HG03108 (cell line): ENCODE results near the gene FTCD.
"Not testable (repeated sequence)": the region's sequence is repeated elsewhere in the genome, so short reads cannot be mapped to it uniquely, and the experiment has no call there.

Experiments used
- ATAC-seq: cut with Tn5 transposase; IDR thresholded peaks from one replicate; pipeline ENCODE4 v1.9.1; 2021; ENCODE audit warnings: moderate library complexity; ENCODE audit not compliant: unreplicated experiment

FTCD gene

DNA sequence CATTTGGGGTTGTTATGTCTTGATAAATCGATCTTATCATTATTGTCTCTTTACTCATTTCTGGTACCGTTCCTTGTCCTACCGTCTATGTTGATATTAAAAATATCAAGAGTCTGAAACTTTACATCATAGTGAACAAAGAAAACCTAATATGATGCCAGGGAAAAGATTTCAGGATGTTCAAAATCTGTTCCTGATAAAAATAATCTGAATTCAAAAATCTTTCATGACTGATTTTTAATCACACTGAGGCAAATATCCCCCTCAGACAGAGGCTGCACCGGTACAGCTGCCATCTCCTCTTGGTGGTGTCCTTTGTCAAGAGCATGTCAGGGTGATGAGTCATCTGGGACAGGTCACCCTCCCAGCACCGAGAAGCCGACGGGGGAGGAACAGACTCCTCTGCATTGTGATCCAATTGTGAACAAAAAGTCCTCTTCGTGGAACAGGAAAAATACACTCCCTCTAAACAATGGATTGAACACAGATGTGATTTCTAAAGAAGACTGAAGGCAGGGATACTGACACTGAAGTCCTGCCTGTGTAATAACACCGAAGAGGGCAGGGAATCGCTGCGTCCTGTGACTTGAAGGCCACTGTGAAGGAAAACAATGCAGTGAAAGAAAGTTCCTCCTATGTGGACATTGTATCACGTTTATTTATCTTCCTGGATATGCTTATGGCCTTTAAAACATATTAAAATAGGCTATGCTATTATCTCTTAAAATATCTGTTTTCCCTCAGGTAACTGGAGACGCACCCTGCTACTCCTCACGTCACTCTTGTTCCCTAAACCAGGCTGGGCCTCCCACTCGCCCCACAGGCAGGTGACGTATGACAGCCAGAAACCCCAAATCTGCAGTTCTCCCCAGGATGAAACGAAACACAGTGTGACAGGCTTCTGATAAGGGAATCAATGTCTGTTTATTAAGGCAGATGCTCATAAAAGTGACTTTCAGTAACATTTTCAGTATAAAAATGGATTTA is 33.1 kb upstream of the FTCD start:
- ATAC-seq, result no peak

DNA sequence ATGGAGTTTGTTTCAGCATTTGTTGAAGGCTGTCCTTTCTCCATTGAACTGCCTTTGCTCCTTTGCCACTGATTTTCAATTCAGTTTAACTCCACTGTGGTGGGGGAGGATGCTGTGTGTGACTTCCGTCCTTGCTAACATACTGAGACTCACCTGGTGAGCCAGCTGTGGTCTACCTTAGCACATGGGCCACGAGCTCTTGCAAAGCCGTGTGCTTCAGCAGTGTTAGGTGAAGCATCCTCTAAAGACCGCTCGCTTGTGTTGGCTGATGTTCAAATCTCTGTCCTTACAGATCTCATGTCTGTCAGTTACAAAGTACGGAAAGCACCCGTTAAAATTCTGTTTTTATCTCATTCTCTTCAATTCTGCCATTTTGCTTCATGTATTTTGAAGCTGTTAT is 32.4 kb upstream of the FTCD start:
- no peak for ATAC-seq

DNA sequence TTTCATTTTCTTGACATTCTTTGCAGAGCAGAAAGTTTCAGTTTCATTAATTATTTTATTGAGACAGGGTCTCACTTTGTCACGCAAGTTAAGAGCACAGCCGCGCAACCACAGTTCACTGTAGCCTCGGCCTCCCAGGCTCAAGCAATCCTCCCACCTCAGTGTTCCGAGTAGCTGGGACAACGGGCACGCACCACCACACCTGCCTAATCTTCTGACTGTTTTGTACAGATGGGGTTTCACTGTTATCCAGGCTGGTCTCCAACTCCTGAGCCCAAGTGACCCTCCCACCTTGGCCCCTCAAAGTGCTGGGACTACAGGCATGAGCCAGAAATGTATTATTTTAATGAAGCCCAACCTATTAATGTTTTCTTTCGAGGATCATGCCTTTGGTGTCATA is 31.9 kb upstream of the FTCD start:
- ATAC-seq, result no peak

DNA sequence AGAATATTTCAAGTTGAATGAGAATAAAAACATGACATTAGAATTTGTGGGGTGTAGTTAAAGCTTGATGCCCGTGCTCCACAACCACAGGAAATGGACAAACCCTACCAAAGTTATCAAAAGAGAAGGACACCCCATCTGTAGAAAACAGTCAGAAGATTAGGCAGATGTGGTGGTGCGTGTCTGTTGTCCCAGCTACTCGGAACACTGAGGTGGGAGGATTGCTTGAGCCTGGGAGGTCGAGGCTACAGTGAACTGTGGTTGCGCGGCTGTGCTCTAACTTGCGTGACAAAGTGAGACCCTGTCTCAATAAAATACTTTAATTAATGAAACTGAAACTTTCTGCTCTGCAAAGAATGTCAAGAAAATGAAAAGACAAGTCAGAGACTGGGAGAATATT is 30.3 kb upstream of the FTCD start:
- no peak for ATAC-seq

DNA sequence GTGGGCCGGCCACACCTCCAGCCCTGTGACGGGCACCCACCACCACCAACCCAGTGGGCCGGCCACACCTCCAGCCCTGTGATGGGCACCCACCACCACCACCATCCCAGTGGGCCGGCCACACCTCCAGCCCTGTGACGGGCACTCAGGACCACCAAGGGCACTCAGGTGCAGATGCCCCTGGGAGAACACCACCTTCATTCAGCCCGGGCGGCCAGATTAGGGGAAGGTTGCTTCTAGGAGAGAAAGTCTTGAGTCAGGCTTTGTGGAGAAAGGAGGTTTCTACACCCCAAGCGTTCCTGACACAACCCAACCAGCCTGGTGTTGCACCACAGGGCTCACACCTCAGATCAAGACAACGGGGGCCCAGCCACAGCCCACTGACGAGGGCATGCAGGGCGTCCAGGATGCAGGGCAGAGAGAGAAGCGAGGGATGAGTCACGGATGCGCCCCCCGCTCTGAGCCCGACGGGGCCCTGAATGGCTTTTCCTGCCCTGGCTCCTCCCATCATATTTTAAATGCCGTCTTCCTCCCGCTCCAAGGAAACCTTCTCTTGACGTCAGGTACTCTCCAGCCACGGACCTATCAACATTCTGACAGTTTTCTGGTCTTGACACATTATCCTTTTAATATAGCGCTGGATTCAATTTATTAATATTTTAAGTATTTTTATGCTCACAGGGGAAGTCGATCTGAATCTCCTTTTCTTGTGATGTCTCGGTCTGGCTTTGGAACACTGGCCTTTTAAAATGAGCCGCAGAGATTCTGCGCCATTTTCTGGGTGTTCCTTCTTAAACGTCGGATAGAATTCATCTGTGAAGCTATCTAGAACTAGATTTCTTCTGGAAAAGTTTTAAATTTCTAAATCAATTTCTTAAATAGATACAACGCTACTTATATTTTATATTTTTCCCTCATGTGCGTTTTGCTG is 29.5 kb upstream of the FTCD start:
- peak; percentile 55 for ATAC-seq

DNA sequence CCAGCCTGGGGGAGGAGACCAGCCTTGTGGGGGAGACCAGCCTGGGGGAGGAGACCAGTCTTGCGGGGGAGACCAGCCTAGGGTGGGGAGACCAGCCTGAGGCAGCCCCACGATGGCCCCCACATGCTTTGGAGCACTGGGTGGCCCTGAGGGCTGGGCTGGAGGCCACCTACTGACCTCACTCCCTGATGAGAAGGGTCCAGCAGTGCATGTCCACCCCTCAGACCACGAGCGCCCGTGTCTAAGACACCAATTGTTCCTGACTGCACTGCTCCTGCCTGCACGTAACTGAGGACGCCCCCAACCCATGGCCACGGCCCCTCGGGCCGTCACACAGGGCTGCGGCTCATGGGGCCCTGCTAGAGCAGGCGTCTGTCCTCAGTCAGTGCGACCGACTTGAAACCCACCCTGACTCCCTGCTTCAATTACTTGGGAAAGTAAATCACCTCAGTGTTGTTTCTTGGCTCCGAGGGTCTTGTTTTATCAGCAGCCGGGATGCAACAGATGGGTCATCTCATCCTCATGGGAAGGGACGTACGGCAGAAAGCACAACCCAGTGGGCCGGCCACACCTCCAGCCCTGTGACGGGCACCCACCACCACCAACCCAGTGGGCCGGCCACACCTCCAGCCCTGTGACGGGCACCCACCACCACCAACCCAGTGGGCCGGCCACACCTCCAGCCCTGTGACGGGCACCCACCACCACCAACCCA is 28.7 kb upstream of the FTCD start, which contains the start of gene SPATC1L:
SPATC1L (minus strand) TSS at position 550 of the 715 bp plus-strand sequence. CDS start 1,643 bp downstream, outside the sequence.
- ATAC-seq, result peak; percentile 49

DNA sequence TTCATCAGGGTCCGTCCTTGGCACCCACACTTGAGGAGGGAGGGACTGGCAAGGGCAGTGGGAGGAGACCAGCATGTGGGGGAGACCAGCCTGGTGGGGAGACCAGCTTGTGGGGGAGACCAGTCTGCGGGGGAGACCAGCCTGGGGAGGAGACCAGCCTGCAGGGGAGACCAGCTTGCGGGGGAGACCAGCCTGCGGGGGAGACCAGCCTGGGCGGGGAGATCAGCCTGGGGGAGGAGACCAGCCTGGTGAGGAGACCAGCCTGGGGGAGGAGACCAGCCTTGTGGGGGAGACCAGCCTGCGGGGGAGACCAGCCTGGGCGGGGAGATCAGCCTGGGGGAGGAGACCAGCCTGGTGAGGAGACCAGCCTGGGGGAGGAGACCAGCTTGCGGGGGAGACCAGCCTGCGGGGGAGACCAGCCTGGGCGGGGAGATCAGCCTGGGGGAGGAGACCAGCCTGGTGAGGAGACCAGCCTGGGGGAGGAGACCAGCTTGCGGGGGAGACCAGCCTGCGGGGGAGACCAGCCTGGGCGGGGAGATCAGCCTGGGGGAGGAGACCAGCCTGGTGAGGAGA is 28.0 kb upstream of the FTCD start:
- ATAC-seq, result not testable (repeated sequence)

DNA sequence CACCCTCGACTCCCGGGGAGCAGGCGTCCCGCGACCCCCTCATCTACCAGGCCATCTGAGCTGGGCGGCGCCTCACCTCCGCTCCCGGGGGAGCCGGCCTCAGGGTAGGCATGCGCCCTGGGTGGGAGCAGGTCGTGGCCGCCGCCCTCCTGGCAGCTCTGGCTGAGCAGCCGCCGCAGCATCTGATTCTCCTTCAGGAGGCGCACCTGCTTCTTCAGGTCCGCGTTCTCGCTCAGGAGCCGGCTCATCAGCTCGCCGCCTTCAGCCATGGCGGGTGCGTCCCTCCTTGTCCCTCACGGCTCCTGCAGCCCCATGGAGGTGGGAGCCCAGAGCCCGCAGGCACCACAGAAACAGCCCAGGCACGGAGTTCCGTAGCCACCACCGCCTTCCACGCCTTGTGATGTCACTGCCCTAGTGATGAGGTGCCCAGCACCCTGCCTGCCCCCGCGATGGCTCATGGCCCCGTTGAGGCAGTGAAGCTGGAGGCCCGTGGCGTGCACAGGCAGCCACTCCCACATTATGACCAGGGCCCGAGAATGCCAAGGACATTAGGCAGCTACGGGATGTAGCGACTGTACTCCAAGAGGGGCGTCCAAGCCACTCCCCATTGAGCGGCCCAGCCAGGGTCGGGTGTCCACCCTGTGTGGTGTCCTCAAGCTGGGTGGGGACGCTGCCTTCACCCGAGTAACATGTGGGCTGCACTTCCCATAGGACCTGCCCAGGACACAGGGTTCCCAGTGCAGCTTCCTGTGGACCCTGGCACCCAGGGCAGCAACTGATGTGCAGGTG is 27.4 kb upstream of the FTCD start:
- ATAC-seq, result no peak

DNA sequence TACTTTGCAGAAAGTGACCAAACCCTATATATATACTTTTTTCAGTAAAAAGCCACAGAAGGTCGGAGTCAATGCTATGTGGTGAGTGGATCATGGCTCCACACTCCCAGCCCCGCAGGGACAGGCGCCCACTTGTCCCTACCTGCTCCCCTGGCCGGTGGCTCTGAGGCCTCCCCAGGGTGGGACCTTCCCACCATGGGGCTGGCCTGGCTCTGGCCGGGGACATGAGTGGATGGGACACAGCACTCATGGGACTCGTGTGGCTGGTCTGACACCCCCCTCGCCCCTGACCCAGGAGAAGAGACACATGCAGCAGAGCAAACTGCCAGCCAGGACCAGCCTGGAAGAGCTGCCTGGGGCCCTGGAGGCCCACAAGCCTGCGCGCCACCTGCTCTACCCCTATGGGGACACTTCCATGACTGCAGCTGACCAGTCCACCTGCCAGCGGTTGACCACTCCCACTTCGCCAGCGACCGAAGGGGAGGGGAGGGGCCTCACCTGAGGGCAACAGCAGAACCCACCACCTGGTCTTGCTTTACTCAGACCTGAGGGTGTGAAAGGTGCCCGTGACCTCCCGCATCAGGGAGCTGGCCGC is 26.7 kb upstream of the FTCD start:
- no peak for ATAC-seq

DNA sequence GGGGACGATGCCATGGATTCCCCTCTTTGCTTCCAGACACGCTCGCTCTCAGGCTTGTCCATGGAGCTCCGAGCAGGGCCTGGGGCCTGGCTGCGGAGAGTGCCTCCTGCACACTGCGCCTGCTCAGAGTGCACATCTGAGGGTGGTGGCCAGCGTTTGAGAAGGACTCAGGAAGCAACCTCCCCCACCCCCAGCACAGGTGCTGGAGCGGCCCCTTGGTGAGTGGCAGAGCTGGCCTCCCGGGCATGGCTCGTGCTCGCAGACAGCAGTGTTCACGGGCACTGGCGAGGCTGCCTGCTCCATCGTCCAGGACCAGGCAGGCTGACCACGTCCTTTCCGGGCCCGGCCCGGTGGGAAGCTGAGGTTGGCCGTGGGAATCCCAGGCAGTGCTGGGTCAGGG is 26.1 kb upstream of the FTCD start:
- ATAC-seq, result no peak

DNA sequence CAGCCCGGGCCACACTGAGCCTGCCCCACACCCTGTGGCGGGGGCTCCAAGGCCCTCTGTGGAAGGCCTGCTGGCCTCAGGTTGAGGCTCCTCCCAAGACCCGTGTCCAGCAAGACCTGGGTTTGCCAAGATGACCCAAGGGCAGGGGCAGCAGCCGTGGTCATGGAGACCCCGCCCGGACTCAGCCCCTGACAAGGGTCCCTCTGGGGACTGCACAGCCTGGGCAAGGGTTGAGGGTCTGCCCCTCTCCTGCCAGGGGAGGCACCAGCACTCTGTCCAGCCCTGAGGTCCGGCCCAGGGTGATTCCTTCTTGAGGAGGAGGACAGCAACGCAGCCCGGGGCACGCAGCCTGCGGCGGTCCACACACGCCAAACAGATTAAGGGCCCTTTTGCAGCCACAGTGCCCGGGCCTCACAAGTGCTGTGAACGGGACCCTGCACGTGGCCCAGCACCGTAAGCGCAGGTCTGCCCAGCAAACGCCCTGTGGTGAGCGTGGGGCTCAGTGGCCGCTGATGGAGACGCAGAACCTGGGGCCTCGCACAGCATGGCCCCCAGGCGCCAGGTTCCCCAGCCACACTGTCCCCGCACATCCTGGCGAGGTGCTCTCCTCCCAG is 25.5 kb upstream of the FTCD start:
- ATAC-seq, result no peak

DNA sequence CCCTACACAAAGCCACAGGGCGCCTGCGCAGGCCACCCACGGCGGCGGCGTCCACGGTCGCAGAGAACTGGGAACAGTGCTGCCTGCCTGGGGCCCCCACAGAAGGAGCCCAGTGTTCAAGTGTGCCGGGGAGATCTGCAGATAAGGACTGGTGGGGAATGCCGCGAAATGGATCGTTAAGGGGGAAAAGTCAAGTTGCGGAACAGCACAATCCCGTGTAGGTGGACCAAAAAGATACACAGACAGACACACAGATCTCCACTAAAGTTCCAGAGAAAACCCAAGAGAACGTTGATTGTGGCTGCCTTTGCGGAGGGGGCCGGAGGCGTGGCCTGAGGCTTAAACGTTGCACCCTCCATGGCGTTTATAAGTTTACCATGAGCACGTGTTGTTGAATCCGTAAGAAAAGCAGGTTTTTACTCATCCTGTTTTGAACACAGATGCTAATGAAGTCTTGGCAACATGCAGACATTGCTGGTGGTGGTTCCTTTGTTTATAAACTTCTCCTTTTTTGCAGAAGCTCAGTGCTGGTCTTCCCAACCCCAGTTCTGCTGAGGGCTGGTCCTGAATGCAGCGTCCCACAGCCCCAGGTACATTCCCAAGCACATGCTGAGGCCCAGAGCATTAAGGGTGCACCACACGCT is 24.8 kb upstream of the FTCD start:
- ATAC-seq, result no peak

DNA sequence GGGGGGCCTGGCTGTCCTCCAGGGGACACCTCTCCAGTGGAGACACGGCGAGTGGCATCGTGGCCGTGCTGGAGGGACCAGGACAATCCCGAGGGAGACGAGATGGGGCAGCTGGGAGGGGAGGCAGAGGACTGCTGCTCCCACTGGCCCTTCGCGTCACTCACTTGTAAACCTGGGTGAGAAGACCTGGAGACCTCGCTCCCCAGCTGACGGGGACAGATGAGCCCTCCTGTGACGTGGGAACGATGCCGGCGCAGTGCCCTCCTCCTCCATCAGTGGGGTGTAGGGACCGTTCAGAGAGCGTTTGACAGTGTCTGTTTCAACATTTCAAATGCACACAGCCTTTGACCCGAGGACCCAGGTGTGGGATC is 24.3 kb upstream of the FTCD start:
- ATAC-seq, result no peak

DNA sequence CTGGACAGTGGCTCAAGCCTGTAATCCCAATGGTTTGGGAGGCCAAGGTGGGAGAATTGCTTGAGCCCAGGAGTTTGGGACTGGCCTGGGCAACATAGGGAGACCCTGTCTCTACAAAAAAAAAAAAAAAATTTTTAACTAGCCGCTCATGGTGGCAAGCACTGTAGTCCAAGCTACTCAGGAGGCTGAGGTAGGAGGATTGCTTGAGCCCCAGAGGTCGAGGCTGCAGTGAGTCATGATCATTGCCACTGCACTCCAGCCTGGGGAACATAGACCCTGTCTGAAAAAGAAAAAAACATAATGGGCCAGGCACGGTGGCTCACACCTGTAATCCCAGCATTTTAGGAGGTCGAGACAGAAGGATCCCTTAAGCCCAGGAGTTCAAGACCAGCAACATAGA is 23.6 kb upstream of the FTCD start:
- ATAC-seq, result no peak

DNA sequence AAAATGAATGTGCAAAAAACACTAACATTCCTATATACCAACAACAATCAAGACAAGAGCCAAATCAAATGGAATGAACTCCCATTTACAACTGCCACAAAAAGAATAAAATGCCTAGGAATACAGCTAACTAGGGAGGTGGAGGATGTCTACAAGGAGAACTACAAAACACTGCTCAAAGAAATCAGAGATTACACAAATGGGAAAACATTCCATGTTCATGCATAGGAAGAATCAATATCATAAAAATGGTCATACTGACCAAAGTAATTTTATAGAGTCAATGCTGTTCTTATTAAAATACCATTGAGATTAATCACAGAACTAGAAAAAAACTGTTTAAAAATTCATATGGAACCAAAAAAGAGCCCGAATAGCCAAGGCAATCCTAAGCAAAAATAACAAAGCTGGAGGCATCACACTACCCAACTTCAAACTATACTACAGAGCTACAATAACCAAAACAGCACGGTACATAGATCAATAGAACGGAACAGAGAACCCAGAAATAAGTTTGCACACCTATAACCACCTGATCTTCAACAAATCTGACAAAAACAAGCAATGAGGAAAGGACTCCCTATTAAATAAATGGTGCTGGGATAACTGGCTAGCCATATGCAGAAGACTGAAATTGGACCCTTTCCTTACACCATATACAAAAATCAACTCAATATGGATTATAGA is 21.2 kb upstream of the FTCD start:
- ATAC-seq, result not testable (repeated sequence)

DNA sequence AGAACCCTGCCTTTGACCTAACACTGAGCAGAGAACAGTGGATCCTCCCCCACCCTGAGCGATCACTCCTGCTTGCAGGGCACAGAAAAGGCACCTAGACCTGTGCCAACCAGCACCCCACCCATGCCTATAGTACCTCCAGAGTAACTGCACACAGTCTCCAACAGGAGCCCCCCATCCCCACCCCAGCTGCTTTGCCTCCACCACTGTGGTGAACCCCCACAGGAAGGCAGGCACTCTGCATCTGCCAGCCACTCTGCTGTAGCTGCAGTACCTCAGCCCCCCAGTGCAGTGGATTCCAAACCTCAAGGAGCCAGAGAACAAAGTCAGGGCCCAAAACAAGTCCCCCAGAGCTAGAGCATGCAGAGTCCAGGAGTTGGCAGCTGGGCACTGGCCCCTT is 18.2 kb upstream of the FTCD start:
- ATAC-seq, result no peak

DNA sequence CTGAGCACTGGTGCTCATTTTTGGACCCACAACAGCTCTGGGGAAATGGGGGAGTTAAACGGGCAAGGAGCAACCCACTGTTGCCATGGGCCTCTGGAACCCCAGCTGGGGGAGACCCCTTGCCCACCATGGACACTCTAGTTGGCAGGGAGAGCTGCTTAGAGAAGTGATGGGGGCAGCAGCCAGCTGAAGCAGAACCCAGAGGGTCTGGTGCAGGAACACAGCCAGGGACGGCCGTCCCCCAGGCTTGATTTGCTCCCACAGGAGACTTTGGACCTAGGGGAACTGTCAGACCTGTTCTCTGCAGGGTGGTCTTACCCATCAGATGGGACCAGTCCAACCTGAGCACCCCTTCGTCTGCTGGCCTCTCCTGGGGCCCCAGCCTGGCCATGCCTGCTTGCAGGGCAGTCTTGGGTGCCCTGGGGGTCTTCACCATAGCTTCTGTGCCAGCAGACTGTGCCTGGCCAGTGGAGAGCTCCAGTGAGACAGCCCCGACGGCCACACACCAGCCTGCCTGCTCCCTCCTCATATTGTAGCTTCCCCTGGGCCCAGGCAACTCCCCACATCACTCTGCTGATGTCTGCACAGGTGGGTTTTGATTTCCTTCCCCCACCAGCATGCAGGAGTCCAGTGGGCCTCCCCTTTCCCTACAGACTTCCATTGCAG is 17.6 kb upstream of the FTCD start:
- no peak for ATAC-seq
